Smooth muscle cell (in vitro differentiated cells): ENCODE results near the gene CEBPE. TPM values are rescaled to one million over a fixed set of nuclear protein-coding genes. Genes with fewer than 3 reads are reported as not detected.

Experiments used
- DNase-seq: peaks from one replicate; lab custom pipeline; 2025; ENCODE audit not compliant: unreplicated experiment; lab: John Stamatoyannopoulos, UW
- H2AFZ ChIP-seq: fragments of 200-600 bp; sonication (generic); 2 replicates; pipeline ENCODE4 v1.6.0; 2016; ENCODE audit warnings: antibody characterized with exemption, low read depth, mild to moderate bottlenecking
- H3F3A ChIP-seq: fragments of 200-600 bp; sonication (generic); 2 replicates; pipeline ENCODE4 v1.6.0; 2017; ENCODE audit warnings: antibody characterized with exemption, low read depth
- H3K27ac ChIP-seq: fragments of 200-600 bp; sonication (generic); 2 replicates; pipeline ENCODE4 v1.5.1; 2016; ENCODE audit warnings: low read depth, mild to moderate bottlenecking
- H3K27me3 ChIP-seq: fragments of 200-600 bp; sonication (generic); 2 replicates; pipeline ENCODE4 v1.6.1; 2016; ENCODE audit warnings: low read depth, mild to moderate bottlenecking
- H3K36me3 ChIP-seq: fragments of 200-600 bp; sonication (generic); 2 replicates; pipeline ENCODE4 v1.5.1; 2016; ENCODE audit warnings: low read depth
- H3K4me1 ChIP-seq: fragments of 200-600 bp; sonication (generic); 2 replicates; pipeline ENCODE4 v1.5.1; 2016; ENCODE audit warnings: low read depth
- H3K4me2 ChIP-seq: fragments of 200-600 bp; sonication (generic); 2 replicates; pipeline ENCODE4 v1.6.0; 2016; ENCODE audit warnings: mild to moderate bottlenecking
- H3K4me3 ChIP-seq: fragments of 200-600 bp; sonication (generic); 2 replicates; pipeline ENCODE4 v1.5.1; 2016; ENCODE audit warnings: mild to moderate bottlenecking
- H3K79me2 ChIP-seq: fragments of 200-600 bp; sonication (generic); 2 replicates; pipeline ENCODE4 v1.6.0; 2016; ENCODE audit warnings: low read depth, mild to moderate bottlenecking
- H3K9ac ChIP-seq: fragments of 200-600 bp; sonication (generic); 2 replicates; pipeline ENCODE4 v1.6.0; 2016; ENCODE audit warnings: low read depth
- H3K9me3 ChIP-seq: fragments of 200-600 bp; sonication (generic); replicated peaks from 2 replicates; pipeline ENCODE4 v1.5.1; 2016; ENCODE audit warnings: low read depth
- H4K20me1 ChIP-seq: fragments of 200-600 bp; sonication (generic); 2 replicates; pipeline ENCODE4 v1.6.0; 2016; ENCODE audit warnings: low read depth
- CTCF ChIP-seq: fragments of 200-600 bp; sonication (generic); IDR thresholded peaks from 2 replicates; pipeline ENCODE4 v1.5.1; 2017; ENCODE audit warnings: borderline replicate concordance, mild to moderate bottlenecking, antibody characterized with exemption; ENCODE audit not compliant: insufficient read depth, poor library complexity, severe bottlenecking
- WGBS: methylation state at CpG from one replicate; pipeline ENCODE4 v1.1.7; 2016; ENCODE audit warnings: low lambda C conversion rate; 5-methylcytosine and 5-hydroxymethylcytosine counted together
- polyA plus RNA-seq: library from polyadenylated mRNA; unstranded; fragments of >200 nt; fragmentation: Nextera tagmentation; extraction: Ambion mirVana; gene quantifications from 2 replicates; pipeline ENCODE4 v1.2.1, GENCODE V29; 2016
- total RNA-seq: library from RNA; depleted of rRNA; stranded (reverse); fragments of >200 nt; gene quantifications from 2 replicates; pipeline ENCODE4 v1.2.3, GENCODE V29; 2014

Gene CEBPE
- total and polyA plus RNA-seq, 2 experiments from 2014 or later = not detected

- no peaks in the 10 kb centered on the region for H3K4me1 ChIP-seq
- H3K36me3 ChIP-seq = no peaks in the 10 kb centered on the region
- no peak overlapping the region for H3K4me3 ChIP-seq
- no peaks in the 10 kb centered on the region for H3K27me3 ChIP-seq
- H2AFZ ChIP-seq = no peak overlapping the region
- no peaks in the 10 kb centered on the region for H3K9me3 ChIP-seq
- H3K9ac ChIP-seq = no peak overlapping the region
- 96% methylated on average over 8 of the region's 8 CpGs for WGBS
- DNase-seq = no peak
- H3F3A ChIP-seq = no peaks in the 10 kb centered on the region
- TF ChIP-seq CTCF = no peak
- no peak overlapping the region for H3K27ac ChIP-seq
- H3K4me2 ChIP-seq = no peak overlapping the region
- H3K79me2 ChIP-seq = no peaks in the 10 kb centered on the region
- H4K20me1 ChIP-seq = no peaks in the 10 kb centered on the region
These were observed 13.9 kb upstream of the CEBPE start for GRCh38 chr14:23132970-23133369.

DNA sequence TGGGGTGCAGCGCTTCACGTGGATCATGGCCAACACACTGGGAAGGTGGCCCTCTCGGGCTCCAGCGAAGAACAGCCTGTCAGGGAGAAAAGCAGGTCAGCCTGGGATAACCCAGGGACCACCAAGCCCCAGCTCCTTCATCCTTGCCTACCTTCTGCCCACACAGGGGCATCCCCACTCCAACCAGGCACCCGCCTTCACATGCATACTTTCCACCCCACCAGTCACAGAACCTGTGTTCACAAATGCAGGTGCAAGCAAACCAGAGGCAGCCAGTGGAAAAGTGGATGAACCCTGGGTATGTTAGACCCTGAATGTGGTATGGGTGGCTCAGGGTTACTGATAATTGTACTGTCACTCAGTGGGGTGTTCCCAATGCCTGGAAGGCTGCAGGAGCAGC, 12.4 kb upstream of the CEBPE start:
- WGBS = 88% methylated on average over 5 of the region's 5 CpGs
- no peak overlapping the region for H3K9ac ChIP-seq

DNA sequence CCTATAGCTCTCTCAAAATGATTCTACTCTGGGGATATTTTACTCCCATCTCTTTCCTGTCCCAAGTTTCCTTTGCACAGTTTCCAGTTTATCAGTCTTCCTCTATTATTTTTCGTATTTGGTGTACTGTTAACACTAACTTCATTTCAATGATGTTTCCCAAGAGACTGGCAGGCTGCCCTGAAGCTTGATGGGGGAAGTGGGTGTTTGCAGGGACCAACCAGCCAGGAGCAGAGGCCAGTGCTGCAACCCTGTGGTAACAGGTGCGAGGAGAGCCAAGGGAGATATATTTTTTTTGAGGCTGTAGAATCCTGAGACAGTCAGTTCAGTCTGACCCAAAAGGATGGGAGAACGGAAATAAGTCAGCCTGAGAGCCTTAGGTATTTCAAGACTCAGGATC, 11.8 kb upstream of the CEBPE start:
- Histone ChIP-seq H3K4me1 (no peaks in the 10 kb centered on the region), H3K27me3 (no peaks in the 10 kb centered on the region), H4K20me1 (no peaks in the 10 kb centered on the region), H3F3A (no peaks in the 10 kb centered on the region), H3K4me3 (no peak overlapping the region), H3K9ac (no peak overlapping the region), H2AFZ (no peak overlapping the region), H3K4me2 (no peak overlapping the region), H3K36me3 (no peaks in the 10 kb centered on the region), H3K79me2 (no peaks in the 10 kb centered on the region), H3K9me3 (no peaks in the 10 kb centered on the region), H3K27ac (no peak overlapping the region)
- WGBS = 88% methylated on average over 3 of the region's 3 CpGs
- TF ChIP-seq CTCF = no peak
- no peak for DNase-seq

More for the DNA sequence above, 12.4 kb upstream of the CEBPE start:
- DNase-seq = no peak
- no peaks in the 10 kb centered on the region for H3K36me3 ChIP-seq
- H3K79me2 ChIP-seq = no peaks in the 10 kb centered on the region
- H2AFZ ChIP-seq = no peak overlapping the region
- no peaks in the 10 kb centered on the region for H4K20me1 ChIP-seq
- no peaks in the 10 kb centered on the region for H3K27me3 ChIP-seq
- H3F3A ChIP-seq = no peaks in the 10 kb centered on the region
- TF ChIP-seq CTCF = no peak
- H3K4me3 ChIP-seq = no peak overlapping the region
- no peaks in the 10 kb centered on the region for H3K4me1 ChIP-seq
- no peaks in the 10 kb centered on the region for H3K9me3 ChIP-seq
- H3K4me2 ChIP-seq = no peak overlapping the region
- H3K27ac ChIP-seq = no peak overlapping the region

DNA sequence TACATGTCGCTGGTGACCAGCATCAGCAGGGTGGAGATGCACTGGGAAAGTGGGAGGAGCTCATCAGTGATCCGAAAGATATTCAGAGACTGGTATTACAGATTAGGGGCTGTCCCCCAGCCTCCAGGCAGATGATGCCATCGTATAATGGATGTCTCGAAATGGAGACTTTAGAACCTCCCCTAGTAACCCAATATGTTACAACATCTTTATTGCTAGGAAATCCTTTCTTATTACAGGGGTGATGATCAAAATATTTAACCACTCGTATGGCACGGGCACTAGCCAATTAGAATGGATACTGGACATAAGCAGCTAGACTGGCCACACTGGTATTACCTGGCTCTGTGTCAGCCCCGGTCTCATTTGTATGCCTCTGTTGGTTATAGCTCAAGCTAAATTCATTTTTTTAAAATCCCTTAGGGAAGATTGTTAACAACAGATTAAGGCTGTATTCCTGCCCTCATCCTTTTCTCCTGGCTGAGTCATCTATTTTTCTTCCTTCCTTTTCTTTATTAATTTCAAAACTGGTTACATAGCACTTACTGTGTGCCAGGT, 10.8 kb upstream of the CEBPE start:
- DNase-seq = no peak
- 93% methylated on average over 7 of the region's 7 CpGs for WGBS
- Histone ChIP-seq H4K20me1 (no peaks in the 10 kb centered on the region), H2AFZ (no peak overlapping the region), H3K27ac (no peak overlapping the region), H3K4me3 (no peak overlapping the region), H3K36me3 (no peaks in the 10 kb centered on the region), H3K79me2 (no peaks in the 10 kb centered on the region), H3K4me2 (no peak overlapping the region), H3F3A (no peaks in the 10 kb centered on the region), H3K27me3 (no peaks in the 10 kb centered on the region), H3K4me1 (no peaks in the 10 kb centered on the region), H3K9ac (no peak overlapping the region), H3K9me3 (no peaks in the 10 kb centered on the region)
- no peak for TF ChIP-seq CTCF
